Measurements from ENCODE around the gene PHF14.
A peak's percentile ranks its signal among the peaks of the same experiment; 100 is the strongest.

Gene PHF14

GRCh38 chr7:11130012-11130411 lies 156.3 kb downstream of the PHF14 start:
- H2BK120ac ChIP-seq (ENCODE audit: low read depth, low read length) = no peak overlapping the region
- no peak overlapping the region for H3K27ac ChIP-seq (ENCODE audit: low read length, poor library complexity, severe bottlenecking)
- no peak overlapping the region for H2AFZ ChIP-seq (ENCODE audit: low read depth, low read length)
- H3K4me3 ChIP-seq (ENCODE audit: insufficient read depth in 1 of 2, low read depth in 1 of 2, low read length in 2 of 2) = no peak overlapping the region
- H3K4me2 ChIP-seq (ENCODE audit: low read length, poor library complexity, severe bottlenecking) = no peak overlapping the region
- no peak overlapping the region for H2BK5ac ChIP-seq (ENCODE audit: low read depth, low read length, poor library complexity, severe bottlenecking)
- H3K79me1 ChIP-seq (replicated peaks; ENCODE audit: low read length, poor library complexity, severe bottlenecking) = no peaks in the 10 kb centered on the region
- H4K8ac ChIP-seq (ENCODE audit: low read length) = no peak overlapping the region
- H2BK12ac ChIP-seq (ENCODE audit: low read length in 2 of 2) = no peak overlapping the region
- H2AK5ac ChIP-seq (ENCODE audit: low read length, severe bottlenecking) = no peak overlapping the region
- 48% methylated on average over 4 of the region's 4 CpGs for WGBS
- no peak overlapping the region for H3K23ac ChIP-seq (ENCODE audit: low read length in 2 of 2)
- no peak overlapping the region for H3K14ac ChIP-seq (ENCODE audit: low read length in 2 of 2)
- peaks cover 0 to 16% of the 10 kb centered on the region in 2 experiments for H3K36me3 ChIP-seq (ENCODE audit: control insufficient read depth in 1 of 2, insufficient read depth in 2 of 2, low read depth in 1 of 2, low read length in 2 of 2)
- H3K9me3 ChIP-seq (ENCODE audit: control insufficient read depth, low read length) = no peaks in the 10 kb centered on the region
- no peak overlapping the region for H2BK15ac ChIP-seq (ENCODE audit: low read depth, poor library complexity, severe bottlenecking)
- no peak overlapping the region for H4K91ac ChIP-seq (ENCODE audit: low read length)
- H3K18ac ChIP-seq (ENCODE audit: low read depth in 1 of 2, low read length in 2 of 2) = no peak overlapping the region
- no peaks in the 10 kb centered on the region for H3K4me1 ChIP-seq (ENCODE audit: control insufficient read depth, insufficient read depth, low read depth, low read length)
- H3K9ac ChIP-seq (ENCODE audit: low read length) = no peak overlapping the region
- H3K4ac ChIP-seq (ENCODE audit: low read depth in 1 of 2, low read length in 2 of 2) = no peak overlapping the region
- H3K27me3 ChIP-seq (ENCODE audit: control insufficient read depth in 1 of 2, insufficient read depth in 1 of 2, low read length in 2 of 2) = no peaks in the 10 kb centered on the region
- peak; percentile 51 for DNase-seq

- H2BK12ac ChIP-seq (ENCODE audit: low read length in 2 of 2) = no peak overlapping the region
- H3K27me3 ChIP-seq (ENCODE audit: control insufficient read depth in 1 of 2, insufficient read depth in 1 of 2, low read length in 2 of 2) = no peaks in the 10 kb centered on the region
Measured at GRCh38 chr7:11130601-11131000, 156.9 kb downstream of the PHF14 start.

GRCh38 chr7:11133436-11133959 lies 159.8 kb downstream of the PHF14 start:
- H3K9ac ChIP-seq (ENCODE audit: low read length) = no peak overlapping the region
- H4K91ac ChIP-seq (ENCODE audit: low read length) = no peak overlapping the region
- H2BK5ac ChIP-seq (ENCODE audit: low read depth, low read length, poor library complexity, severe bottlenecking) = no peak overlapping the region
- no peak overlapping the region for H2BK120ac ChIP-seq (ENCODE audit: low read depth, low read length)
- no CpG with 5 or more reads among the region's 1 CpG for WGBS
- H3K4me2 ChIP-seq (ENCODE audit: low read length, poor library complexity, severe bottlenecking) = no peak overlapping the region
- no peak overlapping the region for H3K4me3 ChIP-seq (ENCODE audit: insufficient read depth in 1 of 2, low read depth in 1 of 2, low read length in 2 of 2)
- H2AFZ ChIP-seq (ENCODE audit: low read depth, low read length) = no peak overlapping the region
- H3K9me3 ChIP-seq (ENCODE audit: control insufficient read depth, low read length) = no peaks in the 10 kb centered on the region
- H3K36me3 ChIP-seq (ENCODE audit: control insufficient read depth in 1 of 2, insufficient read depth in 2 of 2, low read depth in 1 of 2, low read length in 2 of 2) = peaks cover 0 to 13% of the 10 kb centered on the region in 2 experiments
- H3K27ac ChIP-seq (ENCODE audit: low read length, poor library complexity, severe bottlenecking) = no peak overlapping the region
- no peak overlapping the region for H3K14ac ChIP-seq (ENCODE audit: low read length in 2 of 2)
- H2BK12ac ChIP-seq (ENCODE audit: low read length in 2 of 2) = no peak overlapping the region
- H2BK15ac ChIP-seq (ENCODE audit: low read depth, poor library complexity, severe bottlenecking) = no peak overlapping the region
- H2AK5ac ChIP-seq (ENCODE audit: low read length, severe bottlenecking) = no peak overlapping the region
- H3K4me1 ChIP-seq (ENCODE audit: control insufficient read depth, insufficient read depth, low read depth, low read length) = no peaks in the 10 kb centered on the region
- DNase-seq = no peak
- no peaks in the 10 kb centered on the region for H3K79me1 ChIP-seq (replicated peaks; ENCODE audit: low read length, poor library complexity, severe bottlenecking)
- no peak overlapping the region for H3K23ac ChIP-seq (ENCODE audit: low read length in 2 of 2)
- no peak overlapping the region for H3K4ac ChIP-seq (ENCODE audit: low read depth in 1 of 2, low read length in 2 of 2)
- no peak overlapping the region for H3K18ac ChIP-seq (ENCODE audit: low read depth in 1 of 2, low read length in 2 of 2)
- H4K8ac ChIP-seq (ENCODE audit: low read length) = no peak overlapping the region
- H3K27me3 ChIP-seq (ENCODE audit: control insufficient read depth in 1 of 2, insufficient read depth in 1 of 2, low read length in 2 of 2) = no peaks in the 10 kb centered on the region

More at GRCh38 chr7:11130601-11131000, 156.9 kb downstream of the PHF14 start:
- Histone ChIP-seq H2BK5ac (ENCODE audit: low read depth, low read length, poor library complexity, severe bottlenecking) (no peak overlapping the region), H2BK120ac (ENCODE audit: low read depth, low read length) (no peak overlapping the region), H3K23ac (ENCODE audit: low read length in 2 of 2) (no peak overlapping the region), H4K91ac (ENCODE audit: low read length) (no peak overlapping the region), H2AK5ac (ENCODE audit: low read length, severe bottlenecking) (no peak overlapping the region), H3K9ac (ENCODE audit: low read length) (no peak overlapping the region), H3K9me3 (ENCODE audit: control insufficient read depth, low read length) (no peaks in the 10 kb centered on the region), H3K79me1 (replicated peaks; ENCODE audit: low read length, poor library complexity, severe bottlenecking) (no peaks in the 10 kb centered on the region), H4K8ac (ENCODE audit: low read length) (no peak overlapping the region), H3K27ac (ENCODE audit: low read length, poor library complexity, severe bottlenecking) (no peak overlapping the region), H3K36me3 (ENCODE audit: control insufficient read depth in 1 of 2, insufficient read depth in 2 of 2, low read depth in 1 of 2, low read length in 2 of 2) (peaks cover 0 to 16% of the 10 kb centered on the region in 2 experiments), H3K18ac (ENCODE audit: low read depth in 1 of 2, low read length in 2 of 2) (no peak overlapping the region), H3K4me3 (ENCODE audit: insufficient read depth in 1 of 2, low read depth in 1 of 2, low read length in 2 of 2) (no peak overlapping the region), H3K4ac (ENCODE audit: low read depth in 1 of 2, low read length in 2 of 2) (no peak overlapping the region), H3K4me1 (ENCODE audit: control insufficient read depth, insufficient read depth, low read depth, low read length) (no peaks in the 10 kb centered on the region), H3K14ac (ENCODE audit: low read length in 2 of 2) (no peak overlapping the region), H2AFZ (ENCODE audit: low read depth, low read length) (no peak overlapping the region), H2BK15ac (ENCODE audit: low read depth, poor library complexity, severe bottlenecking) (no peak overlapping the region), H3K4me2 (ENCODE audit: low read length, poor library complexity, severe bottlenecking) (no peak overlapping the region)
- WGBS = 100% methylated on average over 2 of the region's 2 CpGs
- DNase-seq = no peak

- no peaks in the 10 kb centered on the region for H3K4me1 ChIP-seq (ENCODE audit: control insufficient read depth, insufficient read depth, low read depth, low read length)
- no peak overlapping the region for H3K4me2 ChIP-seq (ENCODE audit: low read length, poor library complexity, severe bottlenecking)
- no peaks in the 10 kb centered on the region for H3K27me3 ChIP-seq (ENCODE audit: control insufficient read depth in 1 of 2, insufficient read depth in 1 of 2, low read length in 2 of 2)
- H3K18ac ChIP-seq (ENCODE audit: low read depth in 1 of 2, low read length in 2 of 2) = no peak overlapping the region
- H2BK5ac ChIP-seq (ENCODE audit: low read depth, low read length, poor library complexity, severe bottlenecking) = no peak overlapping the region
- H3K23ac ChIP-seq (ENCODE audit: low read length in 2 of 2) = no peak overlapping the region
- no peak overlapping the region for H3K4me3 ChIP-seq (ENCODE audit: insufficient read depth in 1 of 2, low read depth in 1 of 2, low read length in 2 of 2)
- no peaks in the 10 kb centered on the region for H3K79me1 ChIP-seq (replicated peaks; ENCODE audit: low read length, poor library complexity, severe bottlenecking)
- H3K4ac ChIP-seq (ENCODE audit: low read depth in 1 of 2, low read length in 2 of 2) = no peak overlapping the region
- no peak overlapping the region for H4K8ac ChIP-seq (ENCODE audit: low read length)
- H2BK15ac ChIP-seq (ENCODE audit: low read depth, poor library complexity, severe bottlenecking) = no peak overlapping the region
- no peak overlapping the region for H4K91ac ChIP-seq (ENCODE audit: low read length)
- no peaks in the 10 kb centered on the region for H3K9me3 ChIP-seq (ENCODE audit: control insufficient read depth, low read length)
- H3K27ac ChIP-seq (ENCODE audit: low read length, poor library complexity, severe bottlenecking) = no peak overlapping the region
- no peak overlapping the region for H2BK12ac ChIP-seq (ENCODE audit: low read length in 2 of 2)
- H2BK120ac ChIP-seq (ENCODE audit: low read depth, low read length) = no peak overlapping the region
- WGBS = 100% methylated on average over 1 of the region's 3 CpGs
- H3K14ac ChIP-seq (ENCODE audit: low read length in 2 of 2) = no peak overlapping the region
- H3K36me3 ChIP-seq (ENCODE audit: control insufficient read depth in 1 of 2, insufficient read depth in 2 of 2, low read depth in 1 of 2, low read length in 2 of 2) = peaks cover 0 to 10% of the 10 kb centered on the region in 2 experiments
- H2AK5ac ChIP-seq (ENCODE audit: low read length, severe bottlenecking) = no peak overlapping the region
- no peak for DNase-seq
- H3K9ac ChIP-seq (ENCODE audit: low read length) = no peak overlapping the region
- no peak overlapping the region for H2AFZ ChIP-seq (ENCODE audit: low read depth, low read length)
Measured at GRCh38 chr7:11135573-11135972, 161.9 kb downstream of the PHF14 start.
